Erythroblast (primary cell): Measurements from ENCODE around the gene DRICH1.

Experiments
- GATA1 ChIP-seq: IDR thresholded peaks from 2 replicates; pipeline ENCODE4 v1.6.1; 2011; ENCODE audit warnings: low read depth, mild to moderate bottlenecking, control low read depth, low read length, moderate library complexity
- POLR2A ChIP-seq: IDR thresholded peaks from 2 replicates; pipeline ENCODE4 v1.6.1; 2011; ENCODE audit warnings: mild to moderate bottlenecking, low read length

DNA sequence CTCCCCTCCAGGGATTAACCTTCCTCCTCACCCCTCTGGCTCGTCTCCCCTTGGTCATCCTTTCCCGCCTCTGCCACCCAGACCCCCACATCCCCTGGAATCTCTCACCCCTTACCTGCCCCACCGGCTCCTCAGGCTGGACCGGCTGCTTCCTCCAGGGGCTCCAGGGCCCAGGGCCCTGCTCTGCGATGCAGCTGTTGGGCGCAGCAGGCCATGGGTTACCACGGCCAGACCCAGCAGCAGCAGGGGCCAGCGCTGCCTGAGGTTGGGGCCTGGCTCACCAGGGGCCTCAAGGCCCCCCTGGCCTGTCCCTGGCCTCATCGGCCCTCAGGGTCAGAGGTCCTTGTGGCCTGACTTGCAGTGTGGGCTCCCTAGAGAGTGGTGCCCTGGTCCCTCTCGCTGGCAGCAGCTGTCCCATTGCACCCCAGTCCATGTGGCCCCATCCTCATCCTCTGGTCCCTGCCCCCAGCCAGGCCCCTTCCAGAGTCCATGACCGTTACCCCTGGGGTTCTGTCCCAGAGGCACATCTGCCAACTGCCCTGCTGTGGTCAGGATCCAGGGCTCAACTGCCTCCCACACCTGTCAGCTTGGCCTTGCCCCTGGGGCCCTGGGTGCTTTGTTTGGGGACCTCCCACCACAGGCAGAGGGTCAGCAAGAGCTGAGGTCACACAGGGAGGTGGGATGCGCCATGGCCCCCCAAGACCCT, 52.1 kb downstream of the DRICH1 start, which contains the start of gene IGLL1:
- TF ChIP-seq POLR2A, result no peak
- no peak for TF ChIP-seq GATA1
